CMK (cell line): ENCODE measurements around the gene CD22.
"Not testable (repeated sequence)": the region's sequence is repeated elsewhere in the genome, so short reads cannot be mapped to it uniquely, and the experiment has no call there.

Source experiments
- DNase-seq: peaks from one replicate; pipeline ENCODE4 v3.0.0-alpha.2; 2010; ENCODE audit warnings: low read depth

The CD22 gene

DNA sequence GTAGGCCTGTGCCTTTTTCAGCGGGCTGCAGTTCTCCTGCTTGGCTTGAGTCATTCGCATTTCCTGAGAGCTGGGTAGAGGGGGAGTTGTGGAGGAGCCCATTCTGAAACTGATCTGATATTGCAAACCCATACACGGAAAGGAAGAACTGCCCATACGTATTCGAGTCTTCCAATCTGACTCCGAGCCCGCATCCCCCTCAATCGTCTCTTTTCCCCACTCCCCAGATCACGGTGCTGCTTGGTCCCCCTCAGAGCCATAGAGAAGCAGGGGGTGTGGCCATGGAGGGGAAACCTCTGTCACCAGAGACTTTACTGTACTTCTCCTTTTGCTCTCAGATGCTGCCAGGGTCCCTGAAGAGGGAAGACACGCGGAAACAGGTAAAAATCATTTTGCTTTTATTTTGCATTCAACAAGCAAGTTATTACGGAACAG is at the start of gene CD22:
CD22 (plus strand) TSS at position 337 of the 435 bp plus-strand sequence. CDS start 2,854 bp downstream, outside the sequence.
- no peak for DNase-seq

DNA sequence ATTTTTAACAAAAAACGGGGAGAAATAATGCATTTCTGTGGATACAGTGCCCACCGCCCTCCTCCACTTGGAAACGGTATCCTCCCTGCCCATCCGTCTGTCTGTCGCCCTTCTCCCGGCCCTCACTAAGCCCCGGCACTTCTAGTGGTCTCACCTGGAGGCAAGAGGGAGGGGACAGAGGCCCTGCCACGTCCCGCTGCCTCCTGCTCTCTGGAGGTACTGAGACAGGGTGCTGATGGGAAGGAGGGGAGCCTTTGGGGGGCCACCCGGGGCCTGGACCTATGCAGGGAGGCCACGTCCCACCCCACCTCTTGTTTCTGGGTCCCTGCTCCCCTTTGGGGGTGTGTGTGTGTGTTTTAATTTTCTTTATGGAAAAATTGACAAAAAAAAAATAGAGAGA is 49.6 kb upstream of the CD22 start:
- DNase-seq, result no peak

DNA sequence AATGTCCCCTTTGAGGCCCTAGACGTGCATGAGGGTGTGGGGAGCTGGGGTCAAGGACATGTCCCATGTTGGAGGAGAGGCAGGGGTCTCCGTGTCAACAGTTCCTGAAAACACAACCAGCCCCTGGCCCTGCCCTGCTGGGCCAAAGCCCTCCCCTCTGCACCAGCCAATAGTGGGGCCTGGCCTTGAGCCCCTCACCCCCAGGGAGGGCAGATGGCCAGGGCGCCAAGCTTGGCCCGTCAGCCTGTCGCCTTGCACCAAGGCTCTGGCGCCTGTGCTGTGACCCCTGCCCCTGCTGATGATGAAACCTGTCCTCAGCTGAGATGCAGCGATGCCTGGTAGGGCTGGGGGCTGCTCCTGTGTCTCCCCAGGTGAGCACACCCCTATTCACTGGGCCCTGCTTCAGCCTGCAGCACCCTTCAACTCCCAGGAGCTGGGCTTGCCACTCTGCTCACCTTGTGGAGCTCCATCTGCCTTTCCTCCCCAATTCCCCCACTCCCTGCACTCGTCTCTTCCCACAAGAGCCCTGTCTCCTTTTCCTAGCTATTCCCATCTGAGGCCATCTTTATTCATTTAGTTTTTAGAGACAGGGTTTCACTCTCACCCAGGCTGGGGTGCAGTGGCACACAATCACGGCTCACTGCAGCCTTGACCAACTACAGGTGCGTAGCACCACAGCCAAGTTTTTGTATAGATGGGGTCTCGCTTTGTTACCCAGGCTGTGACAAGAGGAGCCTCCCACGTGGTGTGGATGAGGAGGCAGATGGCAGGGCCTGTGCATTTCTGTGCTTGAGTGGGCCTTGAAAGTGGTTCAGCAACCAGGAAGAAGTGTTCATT is 48.8 kb upstream of the CD22 start:
- DNase-seq, result no peak

DNA sequence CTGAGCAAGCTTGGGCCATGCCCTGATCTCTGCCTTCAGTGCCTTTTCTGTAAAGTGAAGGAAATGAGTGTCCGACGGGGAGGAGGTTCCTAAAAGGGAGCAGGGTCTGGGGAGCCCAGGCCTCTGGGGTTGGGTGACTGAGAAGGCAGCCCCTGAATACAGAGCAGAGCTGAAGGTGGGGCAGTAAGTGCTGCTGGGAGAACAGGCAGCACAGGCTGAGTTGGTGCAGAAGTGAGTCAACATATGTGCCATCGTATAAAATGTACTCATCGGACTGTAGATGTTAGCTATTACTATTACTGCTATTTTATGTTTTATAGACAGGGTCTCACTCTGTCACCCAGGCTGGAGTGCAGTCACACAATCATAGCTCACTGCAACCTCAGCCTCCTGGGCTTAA is 47.7 kb upstream of the CD22 start:
- DNase-seq, result no peak

DNA sequence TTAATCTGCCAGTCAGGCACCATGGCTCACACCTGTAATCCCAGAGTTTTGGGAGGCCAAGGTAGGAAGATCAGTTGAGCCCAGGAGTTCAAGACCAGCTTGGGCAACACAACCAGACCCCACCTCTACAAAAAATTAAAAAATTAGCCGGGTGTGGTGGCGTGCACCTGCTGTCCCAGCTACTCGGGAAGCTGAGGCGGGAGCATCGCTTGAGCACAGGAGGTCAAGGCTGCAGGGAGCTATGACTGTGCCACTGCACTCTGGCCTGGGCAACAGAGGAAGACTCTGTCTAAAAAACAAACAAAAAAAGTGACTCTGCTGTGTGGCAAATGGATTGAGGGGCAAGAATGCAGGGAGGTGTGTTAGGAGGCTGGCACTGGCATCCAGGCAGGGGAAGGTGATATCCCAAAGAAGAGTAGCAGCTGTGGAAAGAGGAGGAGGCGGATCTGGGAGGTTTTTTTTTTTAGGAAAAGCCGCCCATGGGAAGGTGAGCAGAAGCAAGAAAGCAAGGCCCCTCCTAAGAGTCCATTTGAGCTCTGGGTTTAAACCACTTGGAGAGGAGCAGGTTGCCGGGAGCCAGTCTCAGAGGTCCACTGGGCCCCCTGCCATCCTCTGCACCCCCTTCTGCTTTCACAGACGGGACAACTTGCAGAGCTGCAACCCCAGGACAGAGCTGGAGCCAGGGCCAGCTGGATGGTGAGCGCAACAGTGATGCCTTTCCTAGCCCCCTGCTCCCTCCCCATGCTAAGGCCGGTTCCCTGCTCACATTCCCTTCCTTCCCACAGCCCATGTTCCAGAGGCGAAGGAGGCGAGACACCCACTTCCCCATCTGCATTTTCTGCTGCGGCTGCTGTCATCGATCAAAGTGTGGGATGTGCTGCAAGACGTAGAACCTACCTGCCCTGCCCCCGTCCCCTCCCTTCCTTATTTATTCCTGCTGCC is 44.6 kb upstream of the CD22 start:
- no peak for DNase-seq

DNA sequence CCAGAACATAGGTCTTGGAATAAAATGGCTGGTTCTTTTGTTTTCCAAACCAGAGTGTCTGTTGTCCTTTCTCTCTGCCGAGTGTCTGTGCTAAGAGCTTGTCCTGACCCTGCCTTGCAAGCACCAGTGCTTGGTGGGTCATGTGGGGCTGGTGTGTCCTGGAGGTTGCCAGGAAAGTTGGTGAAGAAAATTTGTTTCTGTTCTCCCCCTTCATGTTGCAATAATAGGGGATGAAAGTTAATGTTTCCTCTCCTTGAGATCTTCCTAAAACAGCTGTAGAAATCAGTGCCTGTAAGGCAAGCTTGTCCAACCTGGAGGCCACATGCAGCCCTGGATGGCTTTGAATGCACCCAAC is 43.9 kb upstream of the CD22 start:
- no peak for DNase-seq

DNA sequence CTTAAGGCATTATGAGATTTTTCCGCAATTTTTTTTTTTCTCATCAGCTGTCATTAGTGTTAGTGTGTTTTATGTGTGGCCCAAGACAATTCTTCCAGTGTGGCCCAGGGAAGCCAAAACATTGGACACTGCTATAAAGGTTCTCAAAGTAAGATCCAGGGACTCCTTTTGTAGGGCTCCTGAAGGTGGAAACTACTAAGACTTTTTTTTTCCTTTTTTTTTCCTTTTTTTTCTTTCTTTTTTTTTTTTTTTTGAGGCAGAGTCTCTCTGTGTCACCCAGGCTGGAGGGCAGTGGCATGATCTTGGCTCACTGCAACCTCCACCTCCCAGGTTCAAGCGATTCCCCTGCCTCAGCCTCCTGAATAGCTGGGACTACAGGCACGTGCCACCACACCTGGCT is 43.5 kb upstream of the CD22 start:
- not testable (repeated sequence) for DNase-seq

DNA sequence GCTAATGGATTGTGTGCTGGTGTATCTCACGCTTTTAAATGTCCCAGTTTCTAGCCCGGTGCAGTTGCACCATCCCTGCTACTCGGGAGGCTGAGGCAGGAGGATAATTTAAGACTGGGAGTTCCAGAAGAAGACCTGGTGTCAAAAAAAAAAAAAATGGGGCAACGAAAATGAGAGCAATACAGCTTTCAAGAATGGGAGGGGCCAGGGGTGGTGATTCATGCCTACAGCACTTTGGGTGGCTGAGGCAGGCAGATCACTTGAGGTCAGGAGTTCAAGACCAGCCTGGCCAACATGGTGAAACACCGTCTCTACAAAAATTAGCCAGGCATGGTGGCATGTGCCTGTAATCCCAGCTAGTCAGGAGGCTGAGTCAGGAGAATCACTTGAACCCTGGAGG is 42.9 kb upstream of the CD22 start:
- DNase-seq, result not testable (repeated sequence)

DNA sequence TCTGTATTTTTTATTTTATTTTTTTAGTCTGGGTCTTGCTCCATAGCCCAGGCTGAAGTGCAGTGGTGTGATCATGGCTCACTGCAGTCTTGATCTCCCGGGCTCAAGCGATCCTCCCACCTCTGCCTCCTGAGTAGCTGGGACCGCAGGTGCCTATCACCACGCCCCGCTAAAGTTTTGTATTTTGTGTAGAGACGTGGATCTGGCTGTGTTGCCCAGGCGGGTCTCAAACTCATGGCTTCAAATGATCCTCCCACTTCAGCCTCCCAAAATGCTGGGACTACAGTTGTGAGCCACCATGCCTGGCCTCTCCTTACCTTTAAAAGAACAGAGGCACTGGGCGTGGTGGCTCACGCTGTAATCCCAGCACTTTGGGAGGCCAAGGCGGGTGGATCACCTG is 41.3 kb upstream of the CD22 start:
- no peak for DNase-seq

DNA sequence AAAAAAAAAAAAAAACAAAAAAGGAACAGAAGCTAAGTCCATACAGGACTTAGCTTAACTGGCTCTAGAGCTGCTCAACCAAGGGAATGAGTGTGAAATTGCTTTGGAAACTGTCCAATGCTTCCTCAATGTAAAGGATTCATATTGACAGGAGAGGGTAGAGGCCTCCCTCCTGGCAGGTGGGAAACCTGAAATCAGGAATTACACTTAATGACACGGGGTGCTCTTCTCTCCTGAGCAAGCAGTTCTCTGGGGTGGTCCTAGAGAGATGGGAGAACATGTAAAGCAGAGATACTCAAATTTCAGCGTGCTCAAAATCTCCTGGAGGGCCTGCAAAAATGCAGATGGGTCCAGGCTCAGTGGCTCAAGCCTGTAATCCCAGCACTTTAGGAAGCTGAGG is 40.7 kb upstream of the CD22 start:
- DNase-seq, result no peak

DNA sequence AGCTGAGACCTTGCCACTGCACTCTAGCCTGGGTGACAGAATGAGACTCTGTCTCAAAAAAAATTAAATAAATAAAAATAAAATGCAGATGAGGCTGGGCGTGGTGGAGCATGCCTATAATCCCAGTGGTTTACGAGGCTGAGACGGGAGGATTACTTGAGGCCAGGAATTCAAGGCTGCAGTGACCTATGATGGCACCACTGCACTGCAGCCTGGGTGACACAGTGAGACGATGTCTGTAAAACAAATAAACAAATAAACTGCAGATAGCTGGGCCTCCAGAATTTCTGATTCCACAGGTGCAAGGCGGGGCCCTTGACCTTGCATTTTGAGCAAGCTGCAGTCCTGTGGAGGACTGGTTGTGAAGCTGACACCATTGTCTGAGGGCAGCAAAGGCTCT is 40.1 kb upstream of the CD22 start:
- no peak for DNase-seq

DNA sequence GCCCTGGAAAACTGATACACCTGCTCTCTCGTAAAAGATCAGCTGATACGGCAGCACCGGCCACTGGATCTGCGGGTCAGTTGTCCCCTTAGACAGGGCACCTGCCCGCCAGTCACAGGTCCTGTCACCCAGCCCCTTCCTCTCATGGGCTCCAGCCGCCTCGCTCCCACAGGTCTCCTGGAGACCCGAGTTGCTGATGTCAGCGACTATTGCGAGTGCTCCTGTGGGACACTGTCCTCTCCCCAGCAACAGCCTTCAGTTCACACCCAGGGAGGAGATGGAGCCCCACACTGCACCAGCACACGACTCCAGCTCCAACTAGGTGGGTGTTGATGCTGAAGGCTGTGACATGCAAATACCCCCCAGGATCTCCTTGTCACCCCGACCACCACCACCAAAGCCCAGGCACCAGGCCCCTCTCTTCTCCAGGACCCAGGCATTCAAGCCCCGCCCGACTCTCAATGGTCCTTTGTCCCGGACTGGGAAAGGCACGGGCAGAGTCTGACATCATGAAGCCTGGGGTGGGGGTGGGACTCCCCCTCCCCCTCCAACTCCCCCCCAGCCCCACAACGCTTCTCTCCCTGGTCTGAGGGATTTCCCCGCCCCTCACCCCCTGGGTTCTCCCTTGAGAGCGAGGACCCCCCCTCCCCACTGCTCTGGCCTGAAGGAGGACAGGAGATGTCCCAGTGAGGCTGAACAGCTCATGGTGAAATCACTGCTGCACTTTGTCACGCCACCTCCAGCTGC is 38.4 kb upstream of the CD22 start:
- DNase-seq, result no peak

DNA sequence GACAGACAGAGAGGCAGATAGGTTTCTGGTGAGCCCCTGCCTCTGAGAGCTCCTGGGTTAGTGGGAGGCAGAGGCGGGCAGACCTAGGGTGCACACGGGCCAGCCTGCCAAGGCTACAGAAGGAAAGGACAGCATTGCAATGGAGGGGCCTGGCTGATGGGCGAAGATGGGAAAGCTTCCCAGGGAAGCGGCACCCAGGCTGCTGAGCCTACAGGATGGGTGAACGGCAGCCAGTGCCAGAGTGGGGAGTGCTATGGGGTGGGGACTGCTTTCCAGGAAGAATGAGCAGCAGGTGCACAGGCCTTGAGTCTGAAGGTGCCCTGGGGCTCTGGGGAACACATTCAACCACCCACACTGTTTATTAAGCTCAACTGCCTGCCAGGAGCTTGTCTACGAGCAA is 37.7 kb upstream of the CD22 start:
- no peak for DNase-seq

DNA sequence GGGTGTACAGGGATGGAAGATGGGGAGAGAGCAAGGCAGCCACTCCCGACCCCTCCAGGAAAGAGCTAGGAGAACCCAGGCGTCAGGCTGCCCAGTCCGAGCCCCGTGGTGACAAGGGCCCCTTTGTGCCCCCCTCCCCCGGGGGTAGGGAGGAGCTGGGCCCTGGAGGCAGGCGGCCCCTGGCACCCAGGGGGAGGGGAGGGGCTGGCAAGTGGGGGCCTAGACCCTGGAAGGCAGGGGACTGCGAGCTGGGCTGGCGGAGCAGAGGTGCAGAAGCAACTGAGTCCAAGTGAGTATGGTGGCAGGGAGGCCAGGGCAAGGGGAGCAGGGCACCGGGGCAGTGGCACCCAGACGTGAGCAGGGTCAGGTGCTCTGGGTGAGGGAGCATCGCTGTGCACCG is 37.1 kb upstream of the CD22 start, which contains the start of gene MAG:
MAG (plus strand) TSS at position 246 of the 400 bp plus-strand sequence. CDS start 3,248 bp downstream, outside the sequence.
- no peak for DNase-seq

DNA sequence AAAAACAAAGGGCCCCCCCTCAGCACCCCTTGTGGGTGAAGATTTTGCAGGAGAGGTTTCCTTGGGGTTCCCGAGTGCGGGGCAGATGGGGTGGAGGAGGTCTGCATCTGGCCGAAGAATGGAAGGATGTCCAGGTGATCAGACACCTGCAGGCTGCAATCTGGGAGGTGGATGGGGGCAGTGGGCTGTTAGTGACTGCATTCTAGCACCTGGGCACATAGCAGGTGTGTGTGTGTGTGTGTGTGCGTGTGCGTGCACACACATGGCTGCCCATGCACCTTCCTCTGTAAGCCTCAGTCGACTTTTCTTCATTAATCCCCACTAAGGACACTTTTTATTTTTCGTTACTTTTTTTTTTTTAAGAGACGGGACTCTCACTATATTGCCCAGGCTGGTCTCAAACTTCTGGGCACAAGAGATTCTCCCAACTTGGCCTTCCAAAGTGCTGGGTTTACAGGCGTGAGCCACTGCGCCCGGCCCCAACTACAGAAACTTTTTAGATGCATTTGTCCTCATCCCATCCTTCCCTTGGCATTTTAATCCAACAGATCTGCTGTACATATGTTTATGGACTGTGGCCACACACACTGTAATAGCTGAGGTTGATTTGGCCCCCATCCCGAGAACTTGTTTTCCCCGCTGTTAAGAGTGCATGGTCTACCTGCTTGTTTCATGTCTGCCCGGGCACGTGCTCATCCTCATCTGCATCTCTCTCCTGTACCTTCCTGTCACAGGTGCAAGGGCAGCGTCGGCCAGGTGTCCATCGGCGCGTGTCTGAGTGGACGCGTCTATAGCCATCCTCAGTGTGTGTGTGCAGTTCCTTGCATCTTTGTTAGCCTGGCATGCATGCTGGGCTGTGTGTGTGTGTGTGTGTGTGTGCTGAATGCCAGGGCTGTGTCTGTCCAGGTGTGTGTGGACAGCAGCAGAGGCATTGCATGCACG is 36.3 kb upstream of the CD22 start:
- no peak for DNase-seq

DNA sequence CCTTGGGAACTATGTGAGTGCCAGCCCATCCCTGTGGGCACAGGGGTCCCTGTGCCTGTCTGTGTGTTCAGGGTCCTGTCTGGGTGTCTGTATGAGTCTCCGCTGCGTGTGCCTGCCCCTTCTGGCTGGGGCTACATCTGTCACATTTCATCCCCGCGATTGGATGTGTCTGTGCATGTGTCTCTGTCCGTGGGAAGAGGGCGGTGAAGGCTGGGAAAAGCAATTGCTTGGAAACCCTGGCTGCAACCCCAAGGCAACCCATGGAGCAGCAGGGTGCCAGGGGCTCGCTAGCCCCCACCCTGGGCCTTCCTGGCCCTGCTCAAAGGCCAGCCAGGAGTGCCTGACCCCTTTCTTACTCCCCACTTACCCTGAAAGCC is 35.6 kb upstream of the CD22 start:
- DNase-seq, result no peak

DNA sequence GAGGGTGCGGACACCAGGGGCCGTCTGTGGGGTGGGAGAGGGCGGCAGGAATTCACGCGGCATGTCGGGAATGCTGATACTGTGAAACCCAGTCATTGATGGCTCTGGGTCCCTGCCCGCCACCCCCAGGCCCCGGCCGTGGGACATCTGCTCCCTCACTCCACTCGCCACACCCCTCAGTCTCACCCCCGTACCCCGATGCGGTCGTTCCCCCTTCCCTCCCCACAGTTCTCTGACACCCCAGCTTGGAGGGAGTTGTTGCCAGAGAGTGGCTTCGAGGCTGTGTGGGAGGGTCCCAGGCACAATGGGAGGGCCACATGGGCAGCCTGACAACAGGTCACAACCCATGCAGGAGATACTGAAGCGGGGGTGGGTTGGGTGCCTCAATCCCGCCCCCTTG is 35.2 kb upstream of the CD22 start:
- no peak for DNase-seq

DNA sequence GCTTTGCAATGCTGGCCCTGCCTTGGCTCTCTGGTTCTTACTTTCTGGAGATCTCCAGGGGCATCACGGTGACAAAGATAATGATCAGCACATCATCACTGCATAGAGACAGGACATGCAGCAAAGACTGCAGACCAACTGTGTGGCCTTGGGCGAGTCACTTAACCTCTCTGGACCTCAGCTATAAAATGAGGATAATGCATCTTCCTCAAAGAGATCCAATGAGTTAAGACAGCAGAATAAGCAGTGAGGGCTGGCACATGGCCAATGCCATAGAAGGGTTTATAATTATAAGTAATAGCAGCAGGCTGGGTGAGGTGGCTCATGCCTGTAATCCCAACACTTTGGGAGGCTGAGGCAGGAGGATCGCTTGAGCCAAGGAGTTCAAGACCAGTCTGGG is 34.7 kb upstream of the CD22 start:
- DNase-seq, result no peak

DNA sequence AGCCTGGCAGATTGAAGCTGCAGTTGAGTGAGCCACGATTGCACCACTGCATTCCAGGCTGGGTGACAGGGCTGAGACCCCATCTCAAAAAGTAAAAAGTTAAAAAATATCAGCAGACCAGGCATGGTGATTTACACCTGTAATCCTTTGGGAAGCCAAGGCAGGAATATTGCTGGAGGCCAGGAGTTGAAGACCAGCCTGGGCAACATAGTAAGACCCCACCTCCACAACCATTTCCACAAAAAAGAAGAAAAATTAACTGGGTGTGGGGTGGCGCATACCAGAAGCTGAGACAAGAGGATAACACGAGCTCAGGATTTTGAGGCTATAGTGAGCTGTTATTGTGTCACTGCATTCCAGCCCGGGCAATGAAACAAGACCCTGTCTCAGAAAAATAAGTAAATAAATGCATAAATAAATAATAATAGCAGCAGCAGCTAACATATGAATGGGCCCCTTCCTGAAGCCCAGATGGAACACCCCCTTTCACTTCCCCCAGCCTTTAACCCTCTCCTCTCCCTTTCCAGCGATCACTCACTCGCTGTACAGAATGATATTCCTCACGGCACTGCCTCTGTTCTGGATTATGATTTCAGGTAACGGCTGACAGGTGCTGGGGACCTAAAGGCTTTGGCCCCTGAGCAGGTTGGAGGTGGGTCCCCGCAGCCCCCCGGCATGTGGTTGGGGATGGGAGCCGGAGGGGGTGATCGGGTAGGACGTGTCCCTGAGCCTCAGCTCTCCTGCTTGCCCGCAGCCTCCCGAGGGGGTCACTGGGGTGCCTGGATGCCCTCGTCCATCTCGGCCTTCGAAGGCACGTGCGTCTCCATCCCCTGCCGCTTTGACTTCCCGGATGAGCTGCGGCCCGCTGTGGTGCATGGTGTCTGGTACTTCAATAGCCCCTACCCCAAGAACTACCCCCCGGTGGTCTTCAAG is 33.9 kb upstream of the CD22 start:
- no peak for DNase-seq
